Panc1 (cell line): ENCODE results near the gene HSBP1. TPM values are rescaled to one million over a fixed set of nuclear protein-coding genes. Genes with fewer than 3 reads are reported as not detected.

Experiments used
- ATAC-seq: fragments of 200-7000 bp; cut with Tn5 transposase; 2 replicates; pipeline ENCODE4 v1.9.1; 2020; ENCODE audit warnings: mild to moderate bottlenecking, moderate library complexity
- BruUV-seq: library from RNA; stranded (reverse); fragments of 400-500 nt; replicated peaks from 2 replicates; lab custom pipeline; 2021; lab: Mats Ljungman, UMichigan
- CTCF ChIA-PET: fragments of 300-600 bp; sonication (Branson Sonifier 250); formaldehyde crosslinking; loops from one replicate; lab custom pipeline; 2022; ENCODE audit warnings: antibody characterized with exemption; lab: Charles Lee
- POLR2A ChIA-PET: fragments of 300-600 bp; sonication (Branson Sonifier 250); formaldehyde crosslinking; loops from one replicate; lab custom pipeline; 2022; ENCODE audit warnings: antibody characterized with exemption; lab: Charles Lee
- DNase-seq: peaks from one replicate; pipeline ENCODE4 v3.0.0-alpha.2; 2010; ENCODE audit warnings: low read depth, low spot score
- H3K27ac ChIP-seq: 2 replicates; pipeline ENCODE4 v1.5.1; 2011; ENCODE audit warnings: mild to moderate bottlenecking, low read length, inconsistent platforms
- H3K27me3 ChIP-seq: fragments of 200-500 bp; sonication (Bioruptor generic); 2 replicates; pipeline ENCODE4 v1.6.0; 2014; ENCODE audit warnings: low read length, inconsistent platforms; ENCODE audit not compliant: control insufficient read depth, insufficient read depth
- H3K36me3 ChIP-seq: fragments of 200-500 bp; sonication (Bioruptor generic); 2 replicates; pipeline ENCODE4 v1.5.1; 2014; ENCODE audit warnings: inconsistent platforms, mild to moderate bottlenecking, low read length, moderate library complexity; ENCODE audit not compliant: control insufficient read depth, insufficient read depth
- H3K4me1 ChIP-seq: 2 replicates; pipeline ENCODE4 v1.5.1; 2011; ENCODE audit warnings: inconsistent platforms, mild to moderate bottlenecking, low read length, moderate library complexity; ENCODE audit not compliant: control insufficient read depth, insufficient read depth
- H3K4me3 ChIP-seq, 2 experiments: 2 replicates each; pipeline ENCODE4 v1.5.1; 2011 to 2012; ENCODE audit warnings: low read depth in 2 of 2, low read length in 2 of 2, mild to moderate bottlenecking in 2 of 2, inconsistent platforms in 1 of 2, moderate library complexity in 1 of 2
- H3K9me3 ChIP-seq: fragments of 200-500 bp; sonication (Bioruptor generic); 2 replicates; pipeline ENCODE4 v1.5.1; 2014; ENCODE audit warnings: low read depth, mild to moderate bottlenecking, inconsistent platforms, low read length, moderate library complexity; ENCODE audit not compliant: control insufficient read depth, insufficient read depth
- POLR2AphosphoS5 ChIP-seq: IDR thresholded peaks from 2 replicates; pipeline ENCODE4 v1.6.1; 2012; ENCODE audit warnings: mild to moderate bottlenecking, low read depth, low read length, moderate library complexity
- REST ChIP-seq, 2 experiments: IDR thresholded peaks; 2 replicates each; pipeline ENCODE4 v1.6.1; 2011 to 2012; ENCODE audit warnings: low read depth in 2 of 2, control low read depth in 1 of 2, low read length in 1 of 2, mild to moderate bottlenecking in 1 of 2, moderate library complexity in 1 of 2; ENCODE audit not compliant: insufficient read depth in 1 of 2
- SIN3A ChIP-seq: IDR thresholded peaks from 2 replicates; pipeline ENCODE4 v1.6.1; 2012; ENCODE audit warnings: low read depth, mild to moderate bottlenecking, low read length, moderate library complexity, borderline replicate concordance; ENCODE audit not compliant: insufficient read depth
- TCF7L2 ChIP-seq: IDR thresholded peaks from 2 replicates; pipeline ENCODE4 v1.6.1; 2011; ENCODE audit warnings: mild to moderate bottlenecking, low read depth, low read length, inconsistent platforms
- in situ Hi-C: cut with HindIII; loops from 2 replicates; pipeline ENCODE4 v1.10.0; 2016; ENCODE audit warnings: low sequenced_read_pairs, low pct_unique_long_range_greater_than_20kb
- intact Hi-C: fragments of 100-400 bp; cut with micrococcal nuclease; formaldehyde crosslinking; loops from one replicate; pipeline ENCODE4 v1.10.0; 2022; ENCODE audit not compliant: unreplicated experiment
- total RNA-seq: library from RNA; stranded (reverse); gene quantifications from one replicate; pipeline ENCODE4 v1.2.1, GENCODE V29; 2021; ENCODE audit not compliant: unreplicated experiment
- TF ChIP-seq, protein P1 (sequence below): fragments of 450-650 bp; IDR thresholded peaks from 2 replicates; pipeline ENCODE4 v1.5.1; 2017; ENCODE audit warnings: mild to moderate bottlenecking

The HSBP1 gene
- total RNA-seq, 1 experiment from 2014 or later, result 117 TPM

- Histone ChIP-seq H3K4me3 (no peak overlapping the region), H3K4me1 (no peaks in the 10 kb centered on the region), H3K9me3 (no peaks in the 10 kb centered on the region), H3K36me3 (no peaks in the 10 kb centered on the region), H3K27me3 (no peaks in the 10 kb centered on the region), H3K27ac (no peak overlapping the region)
- no TSS peak for BruUV-seq
- in situ Hi-C loops, result no loop called here
- ATAC-seq (no peak), DNase-seq (no peak)
- intact Hi-C loops, result no loop called here
- ChIA-PET POLR2A (no interaction called here), CTCF (no interaction called here)
- TF ChIP-seq, protein P1, sequence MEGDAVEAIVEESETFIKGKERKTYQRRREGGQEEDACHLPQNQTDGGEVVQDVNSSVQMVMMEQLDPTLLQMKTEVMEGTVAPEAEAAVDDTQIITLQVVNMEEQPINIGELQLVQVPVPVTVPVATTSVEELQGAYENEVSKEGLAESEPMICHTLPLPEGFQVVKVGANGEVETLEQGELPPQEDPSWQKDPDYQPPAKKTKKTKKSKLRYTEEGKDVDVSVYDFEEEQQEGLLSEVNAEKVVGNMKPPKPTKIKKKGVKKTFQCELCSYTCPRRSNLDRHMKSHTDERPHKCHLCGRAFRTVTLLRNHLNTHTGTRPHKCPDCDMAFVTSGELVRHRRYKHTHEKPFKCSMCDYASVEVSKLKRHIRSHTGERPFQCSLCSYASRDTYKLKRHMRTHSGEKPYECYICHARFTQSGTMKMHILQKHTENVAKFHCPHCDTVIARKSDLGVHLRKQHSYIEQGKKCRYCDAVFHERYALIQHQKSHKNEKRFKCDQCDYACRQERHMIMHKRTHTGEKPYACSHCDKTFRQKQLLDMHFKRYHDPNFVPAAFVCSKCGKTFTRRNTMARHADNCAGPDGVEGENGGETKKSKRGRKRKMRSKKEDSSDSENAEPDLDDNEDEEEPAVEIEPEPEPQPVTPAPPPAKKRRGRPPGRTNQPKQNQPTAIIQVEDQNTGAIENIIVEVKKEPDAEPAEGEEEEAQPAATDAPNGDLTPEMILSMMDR, result no peak
- TF ChIP-seq REST (IDR thresholded peaks at IDR 0.05; ENCODE audit: insufficient read depth in 1 of 2, low read depth in 2 of 2, low read length in 1 of 2) (no peak), TCF7L2 (no peak), POLR2AphosphoS5 (no peak), SIN3A (no peak)
Observed at GRCh38 chr16:83774066-83774465, 33.7 kb upstream of the HSBP1 start.

DNA sequence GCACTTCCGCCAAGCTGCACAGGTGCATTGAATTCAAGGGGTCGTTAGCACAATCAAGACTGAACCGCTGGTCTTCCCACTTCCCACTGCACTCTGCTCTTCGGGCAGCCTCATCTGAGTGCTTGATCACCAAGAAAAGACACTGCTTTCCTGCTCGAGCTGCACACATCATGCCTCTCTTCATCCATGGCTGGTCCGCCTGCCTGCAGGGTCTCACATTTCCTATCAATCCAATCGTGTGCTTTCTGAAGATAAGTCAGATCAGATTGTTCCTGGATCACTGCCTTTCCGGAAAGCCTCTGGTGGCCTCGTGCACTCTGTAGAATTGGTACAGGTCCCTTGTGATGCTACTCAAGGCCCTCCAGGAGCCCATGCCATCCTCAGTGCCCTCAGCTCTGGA is 30.8 kb upstream of the HSBP1 start:
- ChIA-PET POLR2A (no interaction called here), CTCF (no interaction called here)
- Histone ChIP-seq H3K4me1 (no peaks in the 10 kb centered on the region), H3K4me3 (no peak overlapping the region), H3K27ac (no peak overlapping the region), H3K27me3 (no peaks in the 10 kb centered on the region), H3K9me3 (no peaks in the 10 kb centered on the region), H3K36me3 (no peaks in the 10 kb centered on the region)
- DNase-seq (no peak), ATAC-seq (no peak)
- intact Hi-C loops (no loop called here), in situ Hi-C loops (no loop called here)
- no TSS peak for BruUV-seq
- TF ChIP-seq, protein P1, result no peak
- no peak for TF ChIP-seq TCF7L2
- no peak for TF ChIP-seq REST (IDR thresholded peaks at IDR 0.05; ENCODE audit: insufficient read depth in 1 of 2, low read depth in 2 of 2, low read length in 1 of 2)
- no peak for TF ChIP-seq SIN3A
- no peak for TF ChIP-seq POLR2AphosphoS5
